ENCODE results near the gene LHFPL5.

Gene LHFPL5

DNA sequence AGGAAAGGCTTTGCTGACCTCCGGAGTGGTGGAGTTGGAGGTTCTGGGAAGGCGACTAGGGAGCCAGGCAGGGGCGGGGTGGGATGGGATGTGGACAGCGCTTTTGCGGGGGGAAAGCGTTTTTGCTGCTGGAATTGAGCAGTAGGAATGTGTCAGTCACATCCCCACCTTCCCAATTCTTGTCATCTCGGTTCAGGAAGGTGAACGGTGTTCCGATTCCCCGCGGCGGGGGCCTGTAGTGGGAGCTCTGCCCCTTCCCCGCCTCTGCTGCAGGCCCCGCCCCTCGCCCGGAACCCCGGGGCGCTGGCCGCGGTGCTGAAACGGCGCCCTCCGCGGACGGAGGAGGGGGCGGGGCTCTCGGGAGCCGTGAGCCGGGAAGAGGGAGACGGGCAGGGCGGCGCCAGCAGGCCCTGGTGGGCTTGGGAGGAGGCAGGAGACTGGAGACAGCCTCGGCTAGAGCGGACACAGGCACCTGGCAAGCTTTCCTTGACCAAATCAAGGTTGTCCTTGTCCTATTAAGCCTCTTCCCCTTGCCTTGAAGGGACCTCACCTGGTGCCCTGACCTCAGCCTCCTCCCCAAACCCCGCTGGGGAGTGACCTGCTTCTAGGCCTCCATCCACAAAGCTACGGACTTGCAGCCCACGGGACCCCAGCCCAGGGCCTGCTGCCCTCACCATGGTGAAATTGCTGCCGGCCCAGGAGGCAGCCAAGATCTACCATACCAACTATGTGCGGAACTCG lies at the start of gene LHFPL5:
LHFPL5 (plus strand) TSS at position 357 of the 741 bp plus-strand sequence; CDS start at position 676, 319 bp downstream.
- no peak for DNase-seq

DNA sequence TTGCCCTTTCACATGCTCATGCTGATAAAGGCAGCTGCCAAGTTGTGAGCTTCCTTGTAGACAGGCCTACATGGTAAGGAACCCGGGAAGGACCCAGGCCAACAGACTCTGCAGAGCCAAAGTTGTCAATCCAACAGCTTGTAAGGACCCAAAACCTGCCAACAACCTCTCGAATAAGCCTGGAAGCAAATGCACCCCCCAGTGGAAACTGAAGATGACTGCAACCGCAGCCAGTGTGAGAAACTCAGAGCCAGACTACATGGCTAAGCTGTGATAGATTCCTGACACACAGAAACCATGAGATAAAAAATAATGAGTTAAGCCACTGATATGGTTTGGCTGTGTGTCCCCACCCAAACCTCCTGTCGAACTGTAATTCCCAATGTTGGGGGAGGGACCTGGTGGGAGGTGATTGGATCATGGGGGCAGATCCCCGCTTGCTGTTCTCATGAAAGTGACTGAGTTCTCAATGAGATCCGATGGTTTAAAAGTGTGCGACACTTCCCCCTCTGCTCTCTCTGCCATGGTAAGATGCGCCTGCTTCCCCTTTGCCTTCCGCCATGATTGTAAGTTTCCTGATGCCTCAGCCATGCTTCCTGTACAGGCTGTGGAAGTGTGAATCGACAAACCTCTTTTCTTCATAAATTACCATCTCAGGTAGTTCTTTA lies 47.6 kb upstream of the LHFPL5 start:
- no peak for DNase-seq

DNA sequence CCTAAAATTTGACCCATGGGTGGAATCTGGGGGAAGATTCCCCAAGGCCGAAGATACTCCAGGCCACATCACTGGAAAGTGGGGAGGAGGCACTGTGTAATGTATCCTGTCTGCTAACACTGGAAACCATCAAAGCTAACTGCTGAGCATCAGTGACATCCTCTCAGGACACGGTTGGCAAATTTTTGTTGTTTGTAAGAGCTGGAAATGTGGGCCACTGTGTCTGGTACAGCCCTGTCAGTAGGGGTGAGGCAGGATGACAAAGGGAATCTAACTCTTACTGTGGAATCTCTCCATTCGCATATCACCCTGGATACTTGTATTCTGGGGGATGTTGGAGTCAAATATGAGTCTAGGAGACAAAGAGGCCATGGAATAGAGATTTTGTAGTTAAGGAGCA lies 45.7 kb upstream of the LHFPL5 start:
- DNase-seq = no peak

DNA sequence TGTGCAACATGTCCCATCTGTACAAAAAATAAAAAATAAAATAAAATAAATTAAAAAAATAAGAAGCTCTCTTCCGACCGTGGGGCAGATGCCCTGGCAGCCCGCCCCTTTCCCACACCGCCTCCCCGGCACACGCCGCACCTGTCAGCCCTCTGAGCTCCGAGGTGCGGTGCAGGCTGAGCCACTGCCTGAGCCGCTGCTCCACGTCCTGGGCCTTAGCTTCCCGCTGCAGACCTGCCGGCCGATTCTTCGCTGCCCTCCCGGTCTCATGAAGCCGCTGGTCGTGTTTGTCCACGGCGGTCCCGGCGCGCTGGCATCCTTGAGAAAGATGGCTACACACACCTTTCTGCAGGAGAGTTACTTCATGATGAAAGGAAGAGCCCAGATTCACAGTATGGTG lies 39.4 kb upstream of the LHFPL5 start:
- no peak for DNase-seq

DNA sequence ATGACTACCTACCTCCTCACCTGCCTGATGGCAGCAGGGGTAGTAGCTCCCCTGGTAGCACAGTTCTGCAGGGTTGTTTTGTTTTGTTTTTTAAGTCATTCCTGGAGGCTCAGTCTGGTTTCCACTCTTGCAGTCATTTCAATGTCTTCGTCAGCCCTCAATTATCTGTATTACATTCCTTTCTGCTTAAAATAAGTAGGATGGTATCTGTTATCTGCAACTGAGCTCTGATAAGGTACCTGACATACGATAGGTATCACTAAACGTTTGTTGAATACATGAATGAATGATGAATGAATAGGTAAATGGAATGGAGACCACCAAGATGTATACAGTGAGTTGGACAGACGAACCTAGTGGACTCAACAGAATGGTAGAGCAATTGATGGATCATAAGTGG lies 35.9 kb upstream of the LHFPL5 start:
- DNase-seq = no peak

DNA sequence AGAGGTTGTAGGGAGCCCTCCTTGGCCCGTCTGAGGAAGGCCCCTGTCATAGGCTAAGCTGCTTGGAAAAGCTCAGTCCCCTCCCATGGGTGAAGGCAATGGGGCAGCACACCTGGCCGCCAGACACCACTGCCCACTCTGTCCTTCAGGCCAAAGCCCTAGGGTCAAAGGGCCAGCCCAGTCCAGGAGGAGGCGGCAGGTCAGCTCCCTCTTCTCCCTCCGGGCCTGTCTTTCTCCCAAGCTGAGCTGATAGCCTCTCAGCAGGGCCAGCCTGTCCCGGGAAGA lies 33.9 kb upstream of the LHFPL5 start:
- DNase-seq = no peak

DNA sequence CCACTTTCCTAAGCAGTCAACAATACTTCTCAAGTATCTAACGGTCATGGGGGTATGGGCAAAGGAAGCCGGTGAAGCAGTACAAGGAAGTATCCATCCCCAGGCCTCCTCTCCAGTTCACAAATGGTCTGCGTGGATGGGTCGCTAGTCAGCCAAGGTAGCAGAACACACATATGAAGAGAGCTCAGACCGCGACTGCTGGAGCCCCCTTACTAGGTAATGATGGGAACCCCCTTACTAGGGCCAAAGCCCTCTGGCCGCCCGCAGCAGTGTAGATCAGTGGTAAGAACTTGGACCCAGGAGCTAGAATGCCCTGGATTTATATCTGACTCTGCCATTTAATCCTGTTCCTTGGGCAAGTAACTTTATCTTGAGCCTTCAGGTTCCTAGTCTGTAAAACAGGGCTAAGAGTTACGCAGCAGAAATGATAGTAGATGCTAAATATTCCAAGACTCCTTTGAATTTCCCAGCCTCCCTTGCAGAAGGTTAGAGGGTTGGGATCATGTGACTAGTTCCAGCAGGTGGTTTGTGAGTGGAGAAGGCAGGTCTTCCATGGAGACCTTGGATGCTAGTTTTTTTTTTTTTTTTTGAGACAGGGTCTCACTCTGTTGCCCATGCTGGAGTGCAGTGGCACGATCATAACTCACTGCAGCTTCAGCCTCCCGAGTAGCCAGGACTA lies 30.9 kb upstream of the LHFPL5 start:
- DNase-seq = no peak

DNA sequence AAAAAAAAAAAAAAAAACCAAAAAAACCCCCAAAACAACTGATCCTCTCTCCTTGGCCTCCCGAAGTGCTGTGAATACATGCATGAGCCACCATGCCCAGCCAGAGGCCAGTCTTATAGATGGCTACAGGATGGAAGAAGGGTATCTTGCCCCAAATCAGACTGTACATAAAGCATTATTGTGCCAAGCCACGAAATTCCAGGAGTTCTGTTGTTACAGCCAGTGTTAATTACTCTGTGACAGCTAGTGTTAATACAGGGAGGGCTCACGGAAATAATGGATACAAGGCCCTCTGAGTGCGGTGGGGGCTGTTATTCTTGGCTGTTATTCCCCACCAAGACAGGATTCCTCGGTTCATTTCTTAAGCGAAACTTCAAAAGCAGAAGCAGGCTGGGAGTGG lies 30.1 kb upstream of the LHFPL5 start:
- DNase-seq = no peak

DNA sequence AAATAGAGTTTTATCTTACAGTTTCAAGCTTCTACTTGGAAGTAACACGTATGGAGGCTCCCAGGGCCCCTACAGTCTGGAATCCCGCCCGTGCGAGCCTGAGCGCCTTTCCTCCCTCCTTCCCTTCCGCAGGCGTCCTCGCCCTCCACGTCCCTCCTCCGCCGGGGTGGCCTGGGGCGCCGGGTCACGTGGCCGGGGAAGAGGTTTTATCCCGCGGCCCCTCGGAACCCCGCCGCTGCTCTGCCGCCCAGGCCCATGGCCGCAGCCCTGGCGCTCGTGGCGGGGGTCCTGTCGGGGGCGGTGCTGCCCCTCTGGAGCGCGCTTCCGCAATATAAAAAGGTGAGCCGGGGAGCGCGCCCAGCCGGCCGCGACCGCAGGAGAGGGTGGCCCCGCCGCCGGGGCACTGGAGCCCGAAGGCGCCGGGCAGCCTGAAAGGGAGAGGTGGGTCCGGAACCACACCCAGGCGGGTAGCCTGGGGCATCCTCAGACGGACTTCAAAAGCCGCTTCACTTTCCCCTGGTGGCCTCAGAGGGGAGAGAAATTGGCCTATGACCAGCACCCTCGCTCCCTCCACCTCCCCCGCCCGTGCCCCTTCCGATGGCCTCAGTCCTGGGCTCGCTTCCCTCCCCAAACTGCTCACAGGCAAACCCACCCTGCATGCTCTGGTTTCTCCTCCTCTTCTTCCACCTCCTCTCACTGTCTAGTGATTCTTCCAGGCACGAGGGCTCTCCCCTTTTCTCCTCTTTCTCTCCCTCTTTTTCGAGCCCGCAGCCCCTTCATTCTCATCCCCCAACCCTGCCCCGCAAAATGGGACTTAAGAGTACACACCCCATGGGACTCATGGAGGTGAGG lies 28.6 kb upstream of the LHFPL5 start, which contains the start of gene CLPSL2:
CLPSL2 (plus strand) TSS at position 235 of the 852 bp plus-strand sequence; CDS start at position 256, 21 bp downstream.
- no peak for DNase-seq

DNA sequence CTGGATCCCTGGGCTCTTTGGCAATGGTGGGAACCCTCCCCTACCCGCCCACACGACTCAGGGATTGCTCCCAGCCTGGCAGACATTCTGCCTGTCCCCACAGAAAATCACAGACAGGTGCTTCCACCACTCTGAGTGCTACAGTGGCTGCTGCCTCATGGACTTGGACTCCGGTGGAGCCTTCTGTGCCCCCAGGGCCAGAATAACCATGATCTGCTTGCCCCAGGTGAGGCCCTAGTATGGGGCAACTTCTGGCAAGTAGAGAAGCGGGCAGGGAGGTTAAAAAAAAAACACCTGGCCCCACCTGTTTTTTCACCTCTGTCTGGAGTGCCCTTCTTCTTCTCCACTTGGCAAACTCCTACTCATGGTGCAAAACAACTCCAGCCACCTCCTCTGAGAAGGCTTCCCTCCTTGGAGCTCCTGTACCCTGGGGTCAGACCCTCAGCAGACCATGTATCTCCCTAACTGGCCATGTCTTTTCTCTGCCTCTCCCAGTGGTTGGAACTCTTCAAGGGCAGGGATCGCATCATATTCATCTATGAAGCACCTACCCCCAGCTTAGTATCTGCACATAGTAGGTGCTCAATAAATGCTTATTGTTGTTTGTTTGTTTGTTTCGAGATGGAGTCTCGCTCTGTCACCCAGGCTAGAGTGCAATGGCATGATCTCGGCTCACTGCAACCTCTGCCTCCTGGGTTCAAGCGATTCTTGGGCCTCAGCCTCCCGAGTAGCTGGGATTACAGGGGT lies 27.6 kb upstream of the LHFPL5 start:
- DNase-seq = no peak

DNA sequence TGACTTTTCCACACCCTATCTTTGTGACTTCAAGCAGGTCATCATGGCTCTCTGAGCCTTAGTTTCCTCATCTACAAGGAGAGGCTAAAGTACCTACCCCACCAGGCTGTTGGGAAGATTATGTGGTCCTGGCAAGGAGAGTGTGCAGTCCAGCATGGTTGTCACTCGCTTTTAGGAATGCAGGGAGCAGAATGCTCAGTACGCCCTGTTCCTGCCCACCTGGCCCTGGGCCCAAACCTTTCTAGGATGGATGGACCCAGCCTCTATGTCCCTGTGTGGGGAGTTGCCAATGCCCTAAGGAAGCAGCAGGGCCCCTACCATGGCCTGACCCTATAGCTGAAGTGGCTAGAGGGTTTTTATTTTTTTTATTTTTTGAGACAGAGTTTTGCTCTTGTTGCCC lies 26.7 kb upstream of the LHFPL5 start:
- no peak for DNase-seq

DNA sequence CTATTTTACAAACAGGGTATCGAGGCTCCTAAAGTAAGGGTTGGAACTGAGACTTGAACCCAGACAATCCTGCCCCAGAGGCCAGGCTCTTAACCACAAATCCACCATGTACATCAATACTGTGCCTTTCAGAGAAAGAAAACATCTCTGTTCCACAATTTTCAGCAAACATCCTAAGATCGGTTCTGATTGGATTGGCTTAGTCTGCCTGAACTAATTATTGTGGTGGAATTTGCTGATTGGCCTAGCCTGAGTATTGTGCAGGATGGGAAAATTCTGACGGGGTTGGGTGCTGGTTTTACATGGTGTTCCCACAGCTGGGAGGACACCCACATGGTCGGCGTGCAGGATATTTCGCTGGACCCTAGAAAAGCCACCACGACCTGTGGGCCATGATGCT lies 24.4 kb upstream of the LHFPL5 start, which contains the start of gene CLPSL1:
CLPSL1 (plus strand) TSS at position 301 of the 400 bp plus-strand sequence; CDS start at position 393, 92 bp downstream.
- no peak for DNase-seq

DNA sequence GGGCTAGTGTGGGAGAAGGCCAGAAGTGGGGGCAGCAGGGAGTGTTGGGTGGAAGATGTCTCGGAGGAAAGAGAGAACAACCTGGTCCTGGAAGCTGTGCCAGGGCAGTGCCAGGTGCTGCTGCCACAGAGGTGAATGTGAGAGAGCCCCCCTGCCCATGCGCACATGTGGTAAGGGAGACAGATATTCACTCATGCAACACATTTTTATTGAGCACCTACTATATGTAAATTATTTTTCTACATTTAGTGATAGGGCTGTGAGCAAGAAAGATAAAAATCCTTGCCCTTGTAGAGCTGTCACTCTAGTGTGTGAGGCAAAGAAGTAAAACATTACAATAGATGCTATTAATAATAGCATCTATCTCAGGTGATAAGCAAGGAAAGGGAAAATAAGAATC lies 23.9 kb upstream of the LHFPL5 start:
- no peak for DNase-seq

DNA sequence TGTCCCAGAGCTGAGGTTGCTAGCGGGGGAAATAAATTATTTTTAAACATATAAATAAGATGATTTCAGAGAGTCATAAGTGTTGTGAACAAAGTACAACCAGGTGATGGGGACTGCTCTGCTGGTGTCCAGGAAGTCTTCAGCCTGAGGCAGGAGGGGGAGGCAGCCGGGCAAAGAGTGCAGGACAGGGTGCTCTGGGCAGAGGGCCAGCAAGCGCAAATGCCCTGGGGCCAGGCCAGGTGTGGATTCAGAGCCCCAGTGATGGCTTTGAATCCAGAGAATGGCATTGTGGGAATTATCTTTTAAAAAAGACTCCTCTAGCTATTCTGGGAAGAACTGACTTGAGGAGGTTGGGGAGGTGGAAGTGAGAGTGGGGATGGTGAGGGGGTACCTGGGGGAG lies 22.7 kb upstream of the LHFPL5 start:
- DNase-seq = no peak

DNA sequence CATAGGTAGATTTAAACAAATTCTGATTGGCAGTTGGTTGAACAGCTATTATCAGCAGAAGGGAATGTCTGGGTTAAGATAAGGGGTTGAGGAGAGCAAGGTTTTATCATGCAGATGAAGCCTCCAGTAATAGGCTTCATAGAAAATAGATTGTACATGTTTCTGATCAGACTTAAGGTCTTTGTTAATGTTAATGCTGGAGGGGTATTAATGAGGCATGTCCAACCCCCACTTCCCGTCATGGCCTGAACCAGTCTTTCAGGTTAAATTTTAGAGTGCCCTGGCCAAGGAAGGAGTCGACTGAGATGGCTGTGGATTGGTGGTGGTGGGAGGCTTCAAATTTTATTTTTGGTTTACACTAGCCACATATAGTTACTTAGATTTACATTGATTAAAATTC lies 21.0 kb upstream of the LHFPL5 start:
- no peak for DNase-seq

DNA sequence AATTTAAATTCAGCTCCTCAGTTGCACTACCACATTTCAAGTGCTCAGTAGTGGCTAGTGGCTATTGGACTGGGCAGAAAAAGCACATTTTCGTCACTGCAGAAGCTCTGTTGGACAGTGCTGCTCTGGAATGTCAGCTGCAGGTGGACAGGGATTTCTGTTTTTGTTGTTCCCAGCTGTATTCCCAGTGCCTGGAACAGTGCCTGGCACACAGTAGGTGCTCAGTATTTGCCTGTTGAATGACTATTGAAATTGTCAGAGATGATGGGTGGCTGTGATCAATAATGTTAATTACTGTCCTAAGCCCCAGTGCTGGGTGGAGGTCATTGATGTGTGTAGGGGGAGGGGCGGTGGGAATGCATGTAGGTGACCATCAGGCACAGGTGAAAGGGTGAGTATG lies 18.9 kb upstream of the LHFPL5 start:
- DNase-seq = no peak

DNA sequence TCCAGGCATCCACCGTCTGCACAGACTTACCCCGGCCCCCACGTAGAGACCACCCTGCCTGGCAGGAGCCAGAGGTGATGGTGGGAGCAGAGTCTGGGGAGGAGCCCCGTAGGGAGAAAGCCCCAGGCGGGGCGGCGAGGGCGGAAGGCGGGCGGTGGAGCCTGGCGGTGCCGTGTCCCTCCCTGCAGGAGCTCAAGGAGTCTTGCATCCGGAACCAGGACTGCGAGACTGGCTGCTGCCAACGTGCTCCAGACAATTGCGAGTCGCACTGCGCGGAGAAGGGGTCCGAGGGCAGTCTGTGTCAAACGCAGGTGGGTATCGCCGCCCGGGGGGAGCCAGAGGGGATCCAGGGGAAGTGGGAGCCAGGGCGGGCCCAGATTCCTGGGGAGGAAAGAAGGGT lies 18.3 kb upstream of the LHFPL5 start:
- DNase-seq = no peak

DNA sequence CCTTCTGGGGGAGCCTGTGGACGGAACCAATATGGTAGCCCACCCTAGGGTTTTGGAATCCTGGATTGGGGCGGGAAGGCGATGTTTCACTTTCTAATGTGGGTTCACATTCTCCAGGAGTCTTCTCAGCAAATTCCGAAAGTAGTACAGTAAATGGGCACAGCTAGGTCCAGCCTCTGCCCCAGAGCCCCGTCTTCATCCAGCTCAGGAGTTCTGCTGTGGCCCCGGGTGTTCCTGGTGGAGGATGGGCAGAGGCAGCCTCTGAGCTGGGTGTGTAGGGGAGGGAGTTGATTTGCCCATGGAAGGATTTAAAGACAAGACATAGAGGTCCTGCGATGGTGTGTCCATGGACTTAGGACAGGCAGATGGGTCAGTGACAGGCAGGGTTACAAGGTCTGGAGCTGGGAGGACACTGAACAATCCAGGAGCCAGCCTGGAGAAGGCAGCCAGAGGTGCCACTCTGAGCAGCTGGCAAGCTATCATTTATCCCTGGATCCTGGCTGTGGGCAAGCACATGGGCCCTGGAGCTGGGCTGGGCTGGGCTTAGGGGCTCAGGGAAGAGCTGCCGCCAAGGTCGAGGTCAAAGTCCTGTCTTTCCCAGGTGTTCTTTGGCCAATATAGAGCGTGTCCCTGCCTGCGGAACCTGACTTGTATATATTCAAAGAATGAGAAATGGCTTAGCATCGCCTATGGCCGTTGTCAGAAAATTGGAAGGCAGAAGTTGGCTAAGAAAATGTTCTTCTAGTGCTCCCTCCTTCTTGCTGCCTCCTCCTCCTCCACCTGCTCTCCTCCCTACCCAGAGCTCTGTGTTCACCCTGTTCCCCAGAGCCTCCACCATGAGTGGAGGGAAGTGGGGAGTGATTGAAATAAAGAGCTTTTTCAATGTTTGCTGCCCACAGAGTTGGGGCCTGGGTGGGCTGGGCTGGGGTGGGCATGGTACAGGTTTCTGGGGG lies 17.6 kb upstream of the LHFPL5 start:
- DNase-seq = no peak

DNA sequence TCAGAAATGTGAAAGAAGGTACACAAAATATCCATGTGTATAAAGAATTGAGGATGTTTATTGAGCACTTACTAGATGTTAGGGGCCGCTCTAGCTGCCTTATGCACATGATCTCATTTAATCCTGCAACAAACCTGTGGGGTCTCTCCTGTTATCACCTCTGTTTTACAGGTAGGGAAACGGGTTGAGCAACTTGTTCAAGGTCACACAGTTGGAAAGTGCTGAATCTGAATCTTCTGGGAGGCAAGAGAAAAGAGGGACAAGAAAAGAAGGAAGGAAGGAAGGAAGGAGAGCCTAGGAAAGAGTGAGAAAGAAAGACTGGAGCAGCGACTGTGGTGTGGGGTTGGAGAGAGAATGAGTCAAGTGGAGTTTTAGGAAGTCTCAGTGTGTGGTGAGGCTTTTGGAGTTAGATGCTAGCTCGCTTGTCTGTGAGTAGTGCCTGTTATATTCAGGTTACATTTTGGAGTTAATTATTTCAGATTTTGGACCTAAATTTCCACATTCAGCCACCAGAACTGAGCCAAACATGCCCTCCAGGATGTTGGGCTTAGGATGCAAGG lies 16.6 kb upstream of the LHFPL5 start:
- no peak for DNase-seq

DNA sequence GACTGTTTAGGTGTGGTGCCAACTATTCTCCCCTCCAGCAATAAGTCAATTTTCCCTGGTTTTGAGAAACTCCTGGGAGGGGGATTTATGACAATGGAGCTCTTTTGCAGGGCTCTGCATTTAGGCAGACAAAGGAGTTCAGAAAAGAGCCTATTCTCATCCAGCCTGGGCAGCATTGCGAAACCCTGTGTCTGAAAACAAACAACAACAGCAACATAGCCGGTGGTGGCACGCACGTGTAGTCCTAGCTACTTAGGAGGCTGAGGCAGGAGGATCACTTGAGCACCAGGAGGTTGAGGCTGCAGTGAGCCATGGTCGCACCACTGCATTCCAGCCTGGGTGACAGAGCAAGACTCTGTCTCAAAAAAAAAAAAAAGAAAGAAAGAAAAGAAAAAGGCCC lies 14.5 kb upstream of the LHFPL5 start:
- no peak for DNase-seq

All from NK-92 treated with Interleukin-12 subunit alpha and Interleukin-12 subunit beta, amount 100 ng/mL, for 24 hours (cell line).